SJCRH30 (cell line): ENCODE measurements around the gene ZGPAT. TPM values are rescaled to one million over a fixed set of nuclear protein-coding genes. Genes with fewer than 3 reads are reported as not detected.

Source experiments
- DNase-seq, 2 experiments: peaks; one replicate each; pipeline ENCODE4 v3.0.0-alpha.2; 2015 to 2020
- H3K27ac ChIP-seq: fragments of 250-450 bp; sonication (Bioruptor Pico); 2 replicates; pipeline ENCODE4 v1.5.1; 2020; ENCODE audit warnings: mild to moderate bottlenecking, moderate library complexity
- H3K27me3 ChIP-seq: fragments of 250-450 bp; sonication (Bioruptor Pico); 2 replicates; pipeline ENCODE4 v1.5.1; 2020; ENCODE audit warnings: mild to moderate bottlenecking, moderate library complexity
- H3K36me3 ChIP-seq: fragments of 250-450 bp; sonication (Bioruptor Pico); 2 replicates; pipeline ENCODE4 v1.5.1; 2020; ENCODE audit warnings: mild to moderate bottlenecking, moderate library complexity
- H3K4me1 ChIP-seq: fragments of 250-450 bp; sonication (Bioruptor Pico); 2 replicates; pipeline ENCODE4 v1.5.1; 2020; ENCODE audit warnings: mild to moderate bottlenecking, moderate library complexity
- H3K4me3 ChIP-seq: fragments of 250-450 bp; sonication (Bioruptor Pico); 2 replicates; pipeline ENCODE4 v1.5.1; 2020; ENCODE audit warnings: mild to moderate bottlenecking, moderate library complexity
- H3K9me3 ChIP-seq: fragments of 250-450 bp; sonication (Bioruptor Pico); replicated peaks from 2 replicates; pipeline ENCODE4 v1.5.1; 2020; ENCODE audit warnings: mild to moderate bottlenecking, moderate library complexity
- total RNA-seq: library from RNA; depleted of rRNA; stranded (reverse); fragments of >200 nt; shearing (Covaris generic); gene quantifications from 2 replicates; pipeline ENCODE4 v1.2.3, GENCODE V29; 2014

Gene ZGPAT
- total RNA-seq, 1 experiment from 2014 or later: 26.2 TPM

DNA sequence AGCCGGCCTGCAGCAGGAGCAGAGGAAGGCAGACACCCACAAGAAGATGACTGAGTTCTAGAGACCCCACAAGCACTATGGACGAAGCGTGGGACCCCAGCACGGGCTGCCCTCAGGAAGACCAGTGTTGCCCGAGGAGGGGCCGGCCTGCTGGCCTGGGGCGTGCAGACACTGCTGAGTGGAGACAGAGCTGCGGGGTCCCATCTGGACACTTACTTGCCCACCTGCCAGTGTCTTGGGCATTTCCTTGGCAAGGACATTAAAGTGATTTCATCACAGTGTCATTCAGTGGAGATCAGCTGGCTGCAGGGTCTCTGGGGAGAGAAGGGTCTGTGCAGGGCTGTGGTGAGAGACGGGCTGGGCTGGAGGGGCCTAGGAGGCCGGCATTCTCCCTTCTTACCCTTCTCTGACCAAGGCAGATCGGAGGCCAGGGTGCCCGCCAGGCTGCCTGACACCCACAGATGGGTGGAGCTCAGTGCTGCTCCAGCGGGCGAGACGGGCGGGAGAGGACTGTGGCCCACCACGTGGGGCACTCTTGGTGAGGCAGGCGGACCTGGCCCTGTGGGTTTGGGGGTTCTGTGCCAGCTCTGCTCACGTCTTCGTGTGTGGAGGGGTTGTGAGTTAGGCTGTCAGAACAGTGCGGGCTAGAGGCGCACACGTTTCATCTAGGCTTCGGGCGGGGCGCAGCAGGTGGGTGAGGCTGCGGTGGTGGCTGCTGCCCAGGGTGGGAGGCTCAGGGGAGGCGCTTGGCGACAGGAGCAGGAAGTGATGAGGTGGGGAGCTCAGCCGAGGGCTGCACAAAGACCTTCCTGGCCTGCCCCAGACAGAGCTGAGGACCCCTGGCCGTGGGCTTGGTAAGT is 28.2 kb downstream of the ZGPAT start, which contains the start of gene LIME1:
Gene LIME1 (plus strand): TSS at position 806 of the 860 bp plus-strand sequence. CDS start 886 bp downstream, outside the sequence.
- no peak within 1 kb of the TSS for H3K27ac ChIP-seq
- DNase-seq: no peak

DNA sequence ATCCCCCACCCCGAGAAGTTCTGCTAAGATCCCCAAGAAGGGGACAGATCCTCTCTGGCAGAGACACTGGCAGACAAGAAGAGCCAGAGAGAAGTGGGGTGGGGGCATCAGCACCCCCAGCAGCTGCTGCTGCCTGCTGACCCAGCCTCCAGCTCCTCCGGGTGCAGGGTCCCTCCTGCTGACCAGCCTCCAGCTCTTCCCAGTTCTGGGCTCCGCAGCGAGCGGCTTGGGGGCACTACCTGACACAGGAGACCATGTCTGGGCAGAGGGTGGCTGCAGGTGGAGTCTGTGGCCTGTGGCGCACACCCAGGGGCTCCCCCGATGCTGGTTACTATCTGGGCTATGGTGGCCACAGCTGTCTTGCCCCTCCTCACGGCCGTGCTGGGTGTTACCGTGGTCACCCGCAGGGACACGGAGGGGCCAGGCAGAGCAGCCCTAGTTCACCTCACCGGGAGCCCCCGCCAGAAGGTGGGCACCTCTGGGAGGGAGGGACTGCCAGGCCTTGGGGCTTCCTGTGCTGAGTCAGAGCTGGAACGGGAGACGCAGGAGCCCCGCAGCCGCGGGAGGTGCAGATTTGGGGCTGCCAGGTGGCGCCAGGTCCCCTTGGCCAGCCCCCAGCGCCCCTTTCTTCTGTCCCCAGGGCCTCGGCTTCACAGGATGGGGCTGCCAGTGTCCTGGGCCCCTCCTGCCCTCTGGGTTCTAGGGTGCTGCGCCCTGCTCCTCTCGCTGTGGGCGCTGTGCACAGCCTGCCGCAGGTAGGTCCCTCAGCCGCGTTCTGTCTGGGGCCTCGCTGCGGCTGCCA is 29.3 kb downstream of the ZGPAT start:
- H3K4me3 ChIP-seq: no peak overlapping the region
- H3K9me3 ChIP-seq: no peaks in the 10 kb centered on the region; the same call in 1 of the 2 replicates
- peaks cover 6% of the 10 kb centered on the region for H3K4me1 ChIP-seq
- DNase-seq: no peak
- H3K27me3 ChIP-seq: no peaks in the 10 kb centered on the region
- H3K27ac ChIP-seq: no peak overlapping the region
- H3K36me3 ChIP-seq: peaks cover 17% of the 10 kb centered on the region

More for the DNA sequence above, 28.2 kb downstream of the ZGPAT start, which contains the start of gene LIME1:
- Histone ChIP-seq H3K4me1 (peaks cover 2% of the 10 kb centered on the region; the same call in 1 of the 2 replicates), H3K36me3 (peaks cover 13% of the 10 kb centered on the region), H3K9me3 (no peaks in the 10 kb centered on the region; the same call in 1 of the 2 replicates), H3K4me3 (no peak within 1 kb of the TSS), H3K27me3 (no peaks in the 10 kb centered on the region)

DNA sequence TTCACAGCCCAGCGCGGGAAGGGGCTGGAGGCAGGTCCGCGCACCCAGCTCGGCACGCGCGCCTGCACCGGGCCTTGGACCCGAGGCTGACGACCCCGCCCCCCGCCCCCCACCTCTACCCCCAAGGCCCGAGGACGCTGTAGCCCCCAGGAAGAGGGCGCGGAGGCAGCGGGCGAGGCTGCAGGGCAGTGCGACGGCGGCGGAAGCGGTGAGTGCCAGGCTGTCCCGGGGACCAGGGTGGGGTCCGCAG is 29.8 kb downstream of the ZGPAT start:
- no peak overlapping the region for H3K4me3 ChIP-seq
- peaks cover 6% of the 10 kb centered on the region for H3K4me1 ChIP-seq
- H3K36me3 ChIP-seq: peaks cover 18% of the 10 kb centered on the region
- no peak overlapping the region for H3K27ac ChIP-seq
- no peaks in the 10 kb centered on the region; the same call in 1 of the 2 replicates for H3K9me3 ChIP-seq
- no peak for DNase-seq
- H3K27me3 ChIP-seq: no peaks in the 10 kb centered on the region

DNA sequence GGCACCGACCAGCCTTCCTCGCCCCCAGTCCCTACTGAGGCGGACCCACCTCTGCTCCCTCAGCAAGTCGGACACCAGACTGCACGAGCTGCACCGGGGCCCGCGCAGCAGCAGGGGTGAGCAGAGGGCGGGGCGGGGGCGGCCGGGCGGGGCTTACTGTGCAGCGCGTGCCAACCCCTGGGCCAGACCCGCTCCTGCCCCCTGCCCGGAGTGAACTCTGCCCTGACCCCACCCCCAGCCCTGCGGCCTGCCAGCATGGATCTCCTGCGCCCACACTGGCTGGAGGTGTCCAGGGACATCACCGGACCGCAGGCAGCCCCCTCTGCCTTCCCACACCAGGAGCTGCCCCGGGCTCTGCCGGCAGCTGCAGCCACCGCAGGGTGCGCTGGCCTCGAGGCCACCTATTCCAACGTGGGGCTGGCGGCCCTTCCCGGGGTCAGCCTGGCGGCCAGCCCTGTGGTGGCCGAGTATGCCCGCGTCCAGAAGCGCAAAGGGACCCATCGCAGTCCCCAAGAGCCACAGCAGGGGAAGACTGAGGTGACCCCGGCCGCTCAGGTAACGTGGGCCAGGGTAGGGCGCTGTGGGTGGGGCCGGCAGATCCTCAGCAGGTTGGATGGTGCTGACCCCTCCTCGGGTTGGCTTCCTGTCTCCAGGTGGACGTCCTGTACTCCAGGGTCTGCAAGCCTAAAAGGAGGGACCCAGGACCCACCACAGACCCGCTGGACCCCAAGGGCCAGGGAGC is 30.3 kb downstream of the ZGPAT start:
- Histone ChIP-seq H3K27ac (no peak overlapping the region), H3K4me1 (peaks cover 6% of the 10 kb centered on the region), H3K36me3 (peaks cover 17% of the 10 kb centered on the region), H3K27me3 (no peaks in the 10 kb centered on the region), H3K4me3 (no peak overlapping the region), H3K9me3 (no peaks in the 10 kb centered on the region)
- DNase-seq: no peak

DNA sequence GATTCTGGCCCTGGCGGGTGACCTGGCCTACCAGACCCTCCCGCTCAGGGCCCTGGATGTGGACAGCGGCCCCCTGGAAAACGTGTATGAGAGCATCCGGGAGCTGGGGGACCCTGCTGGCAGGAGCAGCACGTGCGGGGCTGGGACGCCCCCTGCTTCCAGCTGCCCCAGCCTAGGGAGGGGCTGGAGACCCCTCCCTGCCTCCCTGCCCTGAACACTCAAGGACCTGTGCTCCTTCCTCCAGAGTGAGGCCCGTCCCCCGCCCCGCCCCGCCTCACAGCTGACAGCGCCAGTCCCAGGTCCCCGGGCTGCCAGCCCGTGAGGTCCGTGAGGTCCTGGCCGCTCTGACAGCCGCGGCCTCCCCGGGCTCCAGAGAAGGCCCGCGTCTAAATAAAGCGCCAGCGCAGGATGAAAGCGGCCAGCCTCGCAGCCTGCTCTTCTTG is 30.9 kb downstream of the ZGPAT start:
- Histone ChIP-seq H3K4me1 (peaks cover 6% of the 10 kb centered on the region), H3K36me3 (peaks cover 11% of the 10 kb centered on the region), H3K9me3 (no peaks in the 10 kb centered on the region), H3K27ac (no peak overlapping the region), H3K27me3 (no peaks in the 10 kb centered on the region), H3K4me3 (peak overlapping the region; percentile 50; the same call in 1 of the 2 replicates)
- peak; percentile 62 for DNase-seq

DNA sequence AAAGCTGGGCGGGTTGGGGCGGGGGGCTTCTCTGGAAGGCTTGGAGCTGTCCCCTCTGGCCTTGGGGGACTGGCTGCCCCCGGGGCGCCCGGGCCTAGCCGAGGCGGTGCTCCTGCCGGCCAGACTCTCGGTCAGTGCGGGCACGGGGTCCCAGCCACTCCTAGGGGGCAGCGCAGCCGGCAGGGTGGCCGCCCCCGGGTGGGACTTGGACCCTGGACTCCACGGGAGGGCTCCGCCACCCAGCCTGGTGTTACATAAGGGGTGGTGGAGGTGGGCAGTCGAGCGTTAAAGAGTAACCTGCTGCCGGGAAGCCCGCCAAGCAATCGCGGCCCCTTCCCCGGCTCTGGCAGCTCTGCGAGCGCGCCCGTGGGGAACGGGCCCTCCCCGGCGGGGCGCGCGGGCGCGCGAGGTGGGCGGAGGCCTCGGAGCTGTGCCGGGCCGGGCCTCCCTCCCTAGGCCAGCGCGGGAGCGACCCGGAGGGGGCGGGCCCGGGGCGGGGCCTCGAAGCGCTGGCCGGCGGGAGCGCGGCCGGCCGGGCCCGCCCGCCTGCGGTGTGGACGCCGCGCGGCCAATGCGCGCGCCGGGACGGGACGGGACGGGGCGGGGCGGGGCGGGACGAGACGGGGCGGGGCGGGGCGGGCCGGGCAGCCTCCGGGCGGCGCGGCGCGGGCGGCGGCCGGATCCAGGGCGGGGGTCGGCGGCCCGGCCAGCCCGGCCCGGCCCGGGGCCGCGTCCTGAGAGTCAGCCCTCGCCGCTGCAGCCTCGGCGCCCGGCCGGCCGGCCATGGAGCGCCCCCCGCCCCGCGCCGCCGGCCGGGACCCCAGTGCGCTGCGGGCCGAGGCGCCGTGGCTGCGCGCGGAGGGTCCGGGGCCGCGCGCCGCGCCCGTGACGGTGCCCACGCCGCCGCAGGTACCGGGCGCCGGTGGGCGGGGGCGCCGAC is 31.6 kb downstream of the ZGPAT start, which contains the start of gene SLC2A4RG:
Gene SLC2A4RG (plus strand): TSS at position 647 of the 940 bp plus-strand sequence. CDS start 137 bp downstream, at position 784.
- Histone ChIP-seq H3K4me1 (peaks cover 6% of the 10 kb centered on the region), H3K36me3 (peaks cover 7% of the 10 kb centered on the region), H3K9me3 (no peaks in the 10 kb centered on the region)

DNA sequence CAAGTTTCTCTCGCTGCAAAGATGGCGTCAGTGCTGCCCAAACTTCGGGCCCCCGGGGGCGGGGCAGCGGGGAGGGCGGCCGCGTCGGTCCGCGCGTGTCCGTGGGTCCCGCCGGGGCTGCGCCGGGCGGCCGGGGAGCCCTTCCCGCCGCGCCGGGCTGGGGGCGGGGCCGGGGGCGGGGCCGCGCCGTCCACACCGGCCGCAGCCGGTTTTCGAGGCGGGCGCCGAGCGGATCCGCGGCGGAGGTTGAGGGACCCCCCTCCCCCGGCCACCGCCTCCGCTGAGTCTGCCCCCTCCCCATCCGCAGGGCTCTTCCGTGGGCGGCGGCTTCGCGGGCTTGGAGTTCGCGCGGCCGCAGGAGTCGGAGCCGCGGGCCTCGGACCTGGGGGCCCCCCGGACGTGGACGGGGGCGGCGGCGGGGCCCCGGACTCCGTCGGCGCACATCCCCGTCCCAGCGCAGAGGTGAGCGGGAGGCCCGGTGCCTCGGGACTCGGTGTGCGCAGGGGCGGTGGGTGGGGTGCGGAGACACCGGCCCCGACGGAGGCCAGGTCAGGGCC is 32.3 kb downstream of the ZGPAT start:
- no peaks in the 10 kb centered on the region for H3K9me3 ChIP-seq
- H3K4me1 ChIP-seq: peaks cover 6% of the 10 kb centered on the region
- peak in 1 of 2 experiments; percentile 58 for DNase-seq
- peak overlapping the region; percentile 80 for H3K4me3 ChIP-seq
- H3K27ac ChIP-seq: peak overlapping the region; percentile 27
- H3K36me3 ChIP-seq: peaks cover 7% of the 10 kb centered on the region
- H3K27me3 ChIP-seq: no peaks in the 10 kb centered on the region

More for the DNA sequence above, 31.6 kb downstream of the ZGPAT start, which contains the start of gene SLC2A4RG:
- Histone ChIP-seq H3K27me3 (no peaks in the 10 kb centered on the region), H3K4me3 (peak within 1 kb of the TSS; percentile 80), H3K27ac (peak within 1 kb of the TSS; percentile 27)
- DNase-seq: peak; percentile 77 to 91

DNA sequence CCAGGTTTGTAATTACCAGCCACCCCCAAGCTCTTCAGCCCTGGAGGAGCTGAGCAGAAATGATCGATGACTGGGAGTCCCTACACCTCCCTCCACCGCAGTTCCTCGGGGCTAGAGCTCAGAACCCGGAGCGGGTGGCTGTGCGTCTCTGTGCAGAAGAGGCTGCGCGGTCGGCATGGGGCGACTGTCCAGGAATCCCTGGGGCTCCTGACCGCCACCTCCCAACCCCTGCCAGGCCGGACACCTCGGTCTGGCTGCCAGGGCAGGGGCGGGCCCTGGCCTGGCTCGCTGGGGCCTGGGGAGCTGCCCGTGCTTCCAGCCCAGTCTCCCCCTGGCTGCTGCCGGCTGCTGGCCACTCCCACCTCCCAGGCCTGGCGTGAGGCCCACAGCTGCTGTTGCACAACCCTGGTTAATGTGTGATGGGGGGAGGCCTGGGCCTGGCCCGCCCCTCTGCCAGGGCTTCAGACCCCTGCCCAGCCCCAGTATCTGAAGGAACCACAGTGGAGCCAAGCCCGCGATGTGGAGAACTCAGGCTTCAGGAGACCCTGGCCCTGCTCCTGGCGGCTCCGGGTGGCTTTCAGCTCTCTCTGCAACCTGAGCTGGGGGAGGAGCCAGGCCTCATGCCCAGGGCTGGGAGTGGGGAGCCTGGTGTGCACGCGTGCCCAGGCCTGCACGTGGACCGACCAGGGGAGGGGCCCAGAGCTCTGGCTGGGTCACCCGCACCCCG is 33.0 kb downstream of the ZGPAT start:
- Histone ChIP-seq H3K9me3 (no peaks in the 10 kb centered on the region), H3K4me1 (peaks cover 6% of the 10 kb centered on the region), H3K27me3 (no peaks in the 10 kb centered on the region), H3K36me3 (peaks cover 7% of the 10 kb centered on the region), H3K27ac (peak overlapping the region; percentile 27), H3K4me3 (peak overlapping the region; percentile 80)
- peak; percentile 94 for DNase-seq

DNA sequence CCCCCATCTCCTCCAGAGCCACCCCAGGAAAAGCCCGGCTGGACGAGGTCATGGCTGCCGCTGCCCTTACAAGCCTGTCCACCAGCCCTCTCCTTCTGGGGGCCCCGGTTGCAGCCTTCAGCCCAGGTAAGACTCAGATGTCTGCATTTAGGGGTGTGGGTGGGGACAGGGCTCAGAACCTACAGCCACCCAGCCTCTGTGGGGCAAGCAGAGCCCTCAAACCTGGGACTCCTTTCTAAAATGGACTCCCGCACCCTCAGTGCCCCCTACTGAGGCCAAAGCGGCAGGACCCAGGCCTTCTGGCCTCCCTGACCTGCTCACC is 33.5 kb downstream of the ZGPAT start:
- Histone ChIP-seq H3K9me3 (no peaks in the 10 kb centered on the region), H3K27me3 (no peaks in the 10 kb centered on the region), H3K27ac (peak overlapping the region; percentile 27), H3K36me3 (peaks cover 7% of the 10 kb centered on the region), H3K4me3 (peak overlapping the region; percentile 80), H3K4me1 (peaks cover 6% of the 10 kb centered on the region)
- no peak for DNase-seq

DNA sequence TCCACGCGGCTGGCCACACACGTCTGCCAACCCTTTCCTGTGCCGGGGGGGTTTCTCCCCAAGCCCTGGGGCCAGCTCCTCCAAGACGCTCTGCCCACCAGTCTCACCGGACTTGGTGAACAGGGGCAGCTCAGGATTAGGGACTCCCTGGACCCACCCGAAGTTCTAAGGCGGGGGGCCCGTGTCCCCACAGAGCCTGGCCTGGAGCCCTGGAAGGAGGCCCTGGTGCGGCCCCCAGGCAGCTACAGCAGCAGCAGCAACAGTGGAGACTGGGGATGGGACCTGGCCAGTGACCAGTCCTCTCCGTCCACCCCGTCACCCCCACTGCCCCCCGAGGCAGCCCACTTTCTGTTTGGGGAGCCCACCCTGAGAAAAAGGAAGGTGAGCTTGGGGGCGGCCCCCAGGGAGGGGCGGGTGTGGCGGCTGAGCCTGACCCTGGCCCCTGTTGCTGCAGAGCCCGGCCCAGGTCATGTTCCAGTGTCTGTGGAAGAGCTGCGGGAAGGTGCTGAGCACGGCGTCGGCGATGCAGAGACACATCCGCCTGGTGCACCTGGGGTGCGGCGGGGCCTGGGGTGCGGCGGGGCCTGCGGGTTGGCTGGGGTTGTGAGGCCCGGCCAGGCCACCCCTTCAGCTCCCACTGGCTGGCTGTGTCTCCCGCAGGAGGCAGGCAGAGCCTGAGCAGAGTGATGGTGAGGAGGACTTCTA is 34.0 kb downstream of the ZGPAT start:
- H3K4me1 ChIP-seq: peaks cover 6% of the 10 kb centered on the region
- DNase-seq: no peak

DNA sequence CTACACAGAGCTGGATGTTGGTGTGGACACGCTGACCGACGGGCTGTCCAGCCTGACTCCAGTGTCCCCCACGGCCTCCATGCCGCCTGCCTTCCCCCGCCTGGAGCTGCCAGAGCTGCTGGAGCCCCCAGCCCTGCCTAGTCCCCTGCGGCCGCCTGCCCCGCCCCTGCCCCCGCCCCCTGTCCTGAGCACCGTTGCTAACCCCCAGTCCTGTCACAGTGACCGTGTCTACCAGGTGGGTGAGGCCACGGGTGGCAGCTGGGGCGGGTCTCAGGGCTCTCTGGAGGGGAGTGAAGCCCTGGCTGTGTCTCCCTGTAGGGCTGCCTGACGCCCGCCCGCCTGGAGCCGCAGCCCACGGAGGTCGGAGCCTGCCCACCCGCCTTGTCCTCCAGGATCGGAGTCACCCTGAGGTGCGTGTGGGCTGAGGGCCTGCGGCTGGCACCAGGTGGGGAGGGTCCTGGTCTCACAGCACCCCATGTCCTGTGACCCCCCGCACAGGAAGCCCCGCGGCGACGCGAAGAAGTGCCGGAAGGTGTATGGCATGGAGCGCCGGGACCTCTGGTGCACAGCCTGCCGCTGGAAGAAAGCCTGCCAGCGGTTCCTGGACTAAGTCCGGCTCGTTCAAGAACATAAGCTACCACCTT is 34.7 kb downstream of the ZGPAT start:
- no peak for DNase-seq
- Histone ChIP-seq H3K27ac (no peak overlapping the region), H3K4me3 (no peak overlapping the region), H3K9me3 (no peaks in the 10 kb centered on the region), H3K27me3 (no peaks in the 10 kb centered on the region), H3K4me1 (peaks cover 6% of the 10 kb centered on the region), H3K36me3 (peaks cover 7% of the 10 kb centered on the region)

More for the DNA sequence above, 34.0 kb downstream of the ZGPAT start:
- H3K4me3 ChIP-seq: peak overlapping the region; percentile 80
- no peaks in the 10 kb centered on the region for H3K27me3 ChIP-seq
- peaks cover 7% of the 10 kb centered on the region for H3K36me3 ChIP-seq
- H3K27ac ChIP-seq: no peak overlapping the region; the same call in 1 of the 2 replicates
- H3K9me3 ChIP-seq: no peaks in the 10 kb centered on the region
